NCI-H82 treated with DMSO at 0.1 percent for 48 hours (cell line): Measurements from ENCODE around the gene CDK5RAP3.
"Not testable (repeated sequence)": the region's sequence is repeated elsewhere in the genome, so short reads cannot be mapped to it uniquely, and the experiment has no call there.

Experiments used
- DNase-seq: peaks from one replicate; lab custom pipeline; 2025; ENCODE audit not compliant: unreplicated experiment; lab: John Stamatoyannopoulos, UW

Gene CDK5RAP3

GRCh38 chr17:47970725-47971499, at the start of gene CDK5RAP3:
Gene CDK5RAP3 (plus strand): TSS chr17:47971113. CDS start chr17:47971147, 34 bp downstream.
- DNase-seq, result peak; percentile 99

GRCh38 chr17:47924785-47925677, 45.9 kb upstream of the CDK5RAP3 start:
- DNase-seq, result no peak

- no peak for DNase-seq
These were observed 45.3 kb upstream of the CDK5RAP3 start for GRCh38 chr17:47925678-47925988.

GRCh38 chr17:47927821-47928400, 43.0 kb upstream of the CDK5RAP3 start:
- no peak for DNase-seq

GRCh38 chr17:47928415-47928814, 42.5 kb upstream of the CDK5RAP3 start:
- no peak for DNase-seq

GRCh38 chr17:47929218-47930000, 41.5 kb upstream of the CDK5RAP3 start:
- peak; percentile 23 for DNase-seq

GRCh38 chr17:47931848-47932247, 39.1 kb upstream of the CDK5RAP3 start:
- no peak for DNase-seq

- DNase-seq, result no peak
These were observed 36.1 kb upstream of the CDK5RAP3 start for GRCh38 chr17:47934856-47935255.

GRCh38 chr17:47935468-47935867, 35.4 kb upstream of the CDK5RAP3 start:
- DNase-seq, result not testable (repeated sequence)

GRCh38 chr17:47935961-47936360, 35.0 kb upstream of the CDK5RAP3 start:
- no peak for DNase-seq

GRCh38 chr17:47937941-47938340, 33.0 kb upstream of the CDK5RAP3 start:
- no peak for DNase-seq

- DNase-seq, result peak; percentile 98
These were observed 29.4 kb upstream of the CDK5RAP3 start, which contains the start of gene PNPO for GRCh38 chr17:47941246-47942095. Gene PNPO (plus strand): TSS chr17:47941571. CDS start chr17:47941676, 105 bp downstream.

GRCh38 chr17:47942096-47942510, 28.8 kb upstream of the CDK5RAP3 start:
- no peak for DNase-seq

- DNase-seq, result no peak
These were observed 28.3 kb upstream of the CDK5RAP3 start for GRCh38 chr17:47942568-47942967.

GRCh38 chr17:47945080-47945479, 25.8 kb upstream of the CDK5RAP3 start:
- DNase-seq, result no peak

GRCh38 chr17:47945529-47946508, 25.1 kb upstream of the CDK5RAP3 start:
- DNase-seq, result no peak

GRCh38 chr17:47946516-47946915, 24.4 kb upstream of the CDK5RAP3 start:
- DNase-seq, result no peak

GRCh38 chr17:47946929-47947397, 23.9 kb upstream of the CDK5RAP3 start:
- peak; percentile 52 for DNase-seq
